Activated naive CD8-positive, alpha-beta T cell treated with anti-CD3 and anti-CD28 coated beads for 36 hours (primary cell): ENCODE data around the gene GNB1L. TPM values are rescaled to one million over a fixed set of nuclear protein-coding genes. Genes with fewer than 3 reads are reported as not detected.

Experiments
- DNase-seq: peaks from one replicate; pipeline ENCODE4 v3.0.0; 2021
- H3K27ac Mint-ChIP-seq: one replicate; pipeline ENCODE4 v1.8.0; 2022; ENCODE audit warnings: mild to moderate bottlenecking, moderate library complexity, mixed read lengths
- H3K27me3 Mint-ChIP-seq: one replicate; pipeline ENCODE4 v1.8.0; 2022; ENCODE audit warnings: mild to moderate bottlenecking, mixed read lengths
- H3K36me3 Mint-ChIP-seq: one replicate; pipeline ENCODE4 v1.8.0; 2021; ENCODE audit warnings: mild to moderate bottlenecking, mixed read lengths
- H3K4me1 Mint-ChIP-seq: one replicate; pipeline ENCODE4 v1.8.0; 2021; ENCODE audit warnings: mixed read lengths
- H3K4me3 Mint-ChIP-seq: one replicate; pipeline ENCODE4 v1.8.0; 2022; ENCODE audit warnings: mild to moderate bottlenecking, moderate library complexity, mixed read lengths
- H3K9me3 Mint-ChIP-seq: one replicate; pipeline ENCODE4 v1.8.0; 2022; ENCODE audit warnings: mixed read lengths
- total RNA-seq, 2 experiments: library from RNA; stranded (reverse); gene quantifications; one replicate each; pipeline ENCODE4 v1.2.3, GENCODE V29; 2021

Gene GNB1L
- total RNA-seq, 2 experiments from 2014 or later, result 14.5 TPM

- H3K4me1 Mint-ChIP-seq, result peaks cover 4% of the 10 kb centered on the region
- H3K4me3 Mint-ChIP-seq, result no peak overlapping the region
- no peaks in the 10 kb centered on the region for H3K27me3 Mint-ChIP-seq
- H3K27ac Mint-ChIP-seq, result no peak overlapping the region
- DNase-seq, result no peak
- no peaks in the 10 kb centered on the region for H3K9me3 Mint-ChIP-seq
- H3K36me3 Mint-ChIP-seq, result no peaks in the 10 kb centered on the region
Observed at GRCh38 chr22:19873960-19874306, 19.3 kb upstream of the GNB1L start.

- DNase-seq, result no peak
- Mint-ChIP-seq H3K9me3 (no peaks in the 10 kb centered on the region), H3K4me3 (no peak overlapping the region), H3K36me3 (no peaks in the 10 kb centered on the region), H3K27ac (no peak overlapping the region), H3K4me1 (peaks cover 4% of the 10 kb centered on the region), H3K27me3 (no peaks in the 10 kb centered on the region)
Observed at GRCh38 chr22:19873138-19873959, 18.7 kb upstream of the GNB1L start.

DNA sequence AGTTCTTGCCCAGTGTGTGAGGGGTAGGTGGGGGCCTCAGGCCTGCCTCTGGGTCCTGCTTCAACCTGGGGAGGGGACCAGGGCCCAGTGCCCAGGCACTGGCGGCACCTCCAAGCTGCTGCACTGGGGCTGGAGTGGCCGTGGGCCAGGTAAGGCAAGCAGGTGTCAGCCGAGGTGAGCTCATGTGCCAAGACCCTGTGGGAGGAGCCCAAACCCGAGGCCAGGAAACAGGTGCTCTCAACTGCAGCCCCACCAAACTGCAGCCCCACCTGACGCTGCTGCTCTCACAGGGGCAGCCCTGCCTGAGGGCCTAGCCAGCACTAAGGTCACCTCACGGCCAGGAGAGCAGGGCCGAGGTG lies 18.1 kb upstream of the GNB1L start:
- Mint-ChIP-seq H3K4me1 (peaks cover 4% of the 10 kb centered on the region), H3K36me3 (no peaks in the 10 kb centered on the region), H3K27ac (no peak overlapping the region), H3K27me3 (no peaks in the 10 kb centered on the region), H3K4me3 (no peak overlapping the region), H3K9me3 (no peaks in the 10 kb centered on the region)
- no peak for DNase-seq

DNA sequence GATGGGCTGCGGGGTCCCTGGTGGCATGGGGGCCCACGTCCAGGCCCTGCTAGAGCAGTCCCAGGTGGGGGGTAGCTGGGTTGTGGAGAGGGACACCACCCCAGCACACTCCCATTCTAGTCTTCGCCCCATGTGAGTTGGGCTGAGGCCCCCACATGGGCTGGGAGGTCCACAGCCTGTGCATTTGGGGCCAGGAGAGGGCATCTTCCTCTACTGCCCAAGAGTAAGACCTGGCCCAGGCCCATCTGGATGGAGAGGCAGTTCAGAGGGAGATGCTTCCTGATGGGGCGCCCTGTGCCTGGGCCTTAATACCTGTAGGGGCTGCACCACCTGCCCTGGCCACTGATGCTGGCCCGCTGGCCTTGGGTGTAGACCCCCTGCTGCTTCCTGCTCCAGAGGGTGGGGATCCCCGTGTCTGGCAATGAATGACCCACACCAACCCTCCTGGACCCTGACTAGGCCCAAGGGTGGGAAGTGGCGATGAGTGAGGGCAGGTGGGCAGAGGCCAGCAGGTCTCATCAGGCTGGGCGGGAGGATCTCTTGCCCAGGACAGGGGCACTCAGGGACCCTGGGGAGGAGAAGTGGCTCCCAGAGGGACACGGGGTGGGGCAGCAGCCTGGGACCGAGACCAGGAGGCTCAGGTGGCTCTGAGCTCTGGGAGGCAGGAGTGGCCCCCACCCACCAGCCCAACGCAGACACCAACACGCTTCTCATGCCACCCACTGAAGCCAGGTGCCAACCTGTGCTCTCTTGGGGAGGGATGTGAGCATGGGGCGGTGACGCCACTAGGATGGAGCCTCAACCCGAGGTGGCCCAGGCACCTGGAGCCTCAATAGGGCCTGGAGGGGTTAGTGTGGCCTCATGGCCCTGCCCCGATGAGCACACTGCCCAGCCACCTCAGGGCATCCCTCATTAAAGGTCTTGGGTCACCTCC lies 17.4 kb upstream of the GNB1L start:
- Mint-ChIP-seq H3K27ac (no peak overlapping the region), H3K36me3 (no peaks in the 10 kb centered on the region), H3K4me1 (peaks cover 4% of the 10 kb centered on the region), H3K9me3 (no peaks in the 10 kb centered on the region), H3K4me3 (no peak overlapping the region), H3K27me3 (no peaks in the 10 kb centered on the region)
- no peak for DNase-seq

GRCh38 chr22:19871023-19871844 lies 16.6 kb upstream of the GNB1L start:
- H3K27ac Mint-ChIP-seq, result no peak overlapping the region
- no peaks in the 10 kb centered on the region for H3K9me3 Mint-ChIP-seq
- no peak for DNase-seq

DNA sequence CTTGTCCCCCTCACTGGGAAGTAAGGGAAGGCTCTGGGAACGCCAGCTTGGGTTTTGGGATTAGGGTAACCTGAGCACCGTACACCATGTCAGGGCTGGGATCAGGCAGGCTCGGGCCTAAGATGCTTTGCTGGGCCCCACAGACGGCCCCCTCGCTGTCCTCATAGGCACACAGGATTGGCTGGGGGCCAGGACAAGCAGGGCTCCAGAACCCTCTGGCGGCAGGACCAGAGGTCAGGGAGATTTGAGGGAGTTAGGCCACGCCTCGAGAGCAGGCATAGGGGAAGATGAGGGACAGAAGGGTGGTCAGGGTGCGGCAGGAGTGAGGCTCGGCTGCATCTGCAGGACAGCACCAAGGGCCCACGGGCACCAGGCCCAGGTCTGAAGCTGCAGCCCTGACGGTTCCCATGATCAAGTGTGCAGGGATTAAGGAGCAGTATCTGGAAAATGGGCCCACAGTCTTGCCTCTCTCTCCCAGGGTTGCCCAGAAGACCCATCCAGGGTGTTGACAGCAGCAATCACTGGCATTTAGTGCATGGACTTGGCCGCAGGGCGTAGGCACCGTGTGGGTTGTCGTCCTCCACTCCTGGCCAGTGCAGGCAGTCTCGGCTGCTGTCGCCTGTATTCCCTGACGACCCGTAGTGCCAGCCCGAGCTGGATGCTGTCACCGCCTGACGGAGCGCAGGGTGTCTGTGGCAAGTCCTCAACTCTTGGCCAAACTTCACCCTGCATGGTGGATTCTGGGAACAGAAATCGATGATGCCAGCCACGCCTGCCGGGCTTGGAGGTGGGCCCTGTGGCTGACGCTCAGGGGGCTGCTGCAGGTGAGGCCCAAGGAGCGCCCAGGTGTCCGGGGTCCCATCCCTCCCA lies 15.7 kb upstream of the GNB1L start:
- H3K27me3 Mint-ChIP-seq, result no peaks in the 10 kb centered on the region
- H3K36me3 Mint-ChIP-seq, result no peaks in the 10 kb centered on the region
- H3K4me1 Mint-ChIP-seq, result peaks cover 4% of the 10 kb centered on the region
- H3K27ac Mint-ChIP-seq, result no peak overlapping the region
- no peaks in the 10 kb centered on the region for H3K9me3 Mint-ChIP-seq
- DNase-seq, result no peak
- no peak overlapping the region for H3K4me3 Mint-ChIP-seq

More at GRCh38 chr22:19871023-19871844, 16.6 kb upstream of the GNB1L start:
- Mint-ChIP-seq H3K27me3 (no peaks in the 10 kb centered on the region), H3K4me3 (no peak overlapping the region), H3K36me3 (no peaks in the 10 kb centered on the region), H3K4me1 (peaks cover 4% of the 10 kb centered on the region)

DNA sequence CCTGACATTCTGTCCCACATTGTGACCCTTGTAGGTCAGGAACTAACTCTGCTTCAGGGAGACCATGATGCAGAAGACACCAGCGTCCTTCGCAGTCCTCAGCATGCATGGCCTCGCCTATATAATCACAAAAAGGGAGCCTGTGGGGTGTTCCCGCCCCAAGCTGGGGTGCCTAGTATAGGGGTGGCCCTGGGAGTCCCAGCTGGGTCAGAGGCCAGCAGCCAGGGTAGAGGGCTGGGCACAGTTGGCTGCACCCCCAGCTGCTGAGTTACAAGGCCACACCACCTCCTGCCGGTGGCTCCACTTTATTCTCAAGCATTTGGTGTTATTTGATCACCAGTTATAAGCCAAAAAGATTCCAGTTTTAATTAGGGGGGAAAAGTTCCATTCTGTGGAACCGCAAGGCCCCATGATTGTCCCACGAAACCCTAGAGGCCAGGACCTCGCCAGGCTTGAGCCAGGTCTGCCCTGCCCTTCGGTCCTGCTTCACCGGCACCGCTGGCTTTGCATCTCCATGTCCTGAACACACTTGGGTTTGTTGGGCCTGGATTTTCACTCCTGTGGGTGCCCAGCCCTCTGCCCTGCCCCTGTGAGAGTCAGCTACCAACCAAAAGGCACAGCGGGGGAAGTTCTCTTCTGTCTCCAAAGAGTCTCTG lies 15.0 kb upstream of the GNB1L start:
- Mint-ChIP-seq H3K27ac (no peak overlapping the region), H3K27me3 (no peaks in the 10 kb centered on the region), H3K36me3 (no peaks in the 10 kb centered on the region), H3K4me3 (no peak overlapping the region), H3K4me1 (peaks cover 4% of the 10 kb centered on the region), H3K9me3 (no peaks in the 10 kb centered on the region)
- no peak for DNase-seq

GRCh38 chr22:19868773-19869471 lies 14.2 kb upstream of the GNB1L start:
- Mint-ChIP-seq H3K4me1 (no peaks in the 10 kb centered on the region), H3K27me3 (no peaks in the 10 kb centered on the region), H3K9me3 (no peaks in the 10 kb centered on the region), H3K36me3 (no peaks in the 10 kb centered on the region), H3K4me3 (no peak overlapping the region), H3K27ac (no peak overlapping the region)
- DNase-seq, result no peak

DNA sequence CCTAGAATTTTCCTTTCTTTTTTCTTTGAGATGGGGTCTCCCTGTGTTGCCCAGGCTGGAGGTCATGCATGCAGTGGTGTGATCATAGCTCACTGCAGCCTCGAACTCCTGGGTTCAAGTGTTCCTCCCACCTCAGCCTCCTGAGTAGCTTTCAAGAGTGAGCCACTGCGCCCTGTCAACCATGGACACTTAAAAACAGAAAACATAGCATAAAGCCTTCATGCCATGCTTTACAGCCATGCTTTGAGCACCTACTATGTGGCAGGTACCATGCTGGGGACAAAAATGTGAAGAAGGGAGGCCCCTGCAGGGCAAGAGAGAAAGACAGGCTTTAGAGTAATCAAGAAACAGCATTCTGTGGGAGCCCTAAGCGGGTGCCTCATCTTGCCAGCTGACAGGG lies 13.7 kb upstream of the GNB1L start:
- no peak for DNase-seq
- no peak overlapping the region for H3K4me3 Mint-ChIP-seq
- H3K9me3 Mint-ChIP-seq, result no peaks in the 10 kb centered on the region
- H3K27ac Mint-ChIP-seq, result no peak overlapping the region
- no peaks in the 10 kb centered on the region for H3K27me3 Mint-ChIP-seq
- no peaks in the 10 kb centered on the region for H3K4me1 Mint-ChIP-seq
- no peaks in the 10 kb centered on the region for H3K36me3 Mint-ChIP-seq

GRCh38 chr22:19867617-19868016 lies 12.9 kb upstream of the GNB1L start:
- H3K27ac Mint-ChIP-seq, result no peak overlapping the region
- H3K4me3 Mint-ChIP-seq, result no peak overlapping the region
- no peaks in the 10 kb centered on the region for H3K27me3 Mint-ChIP-seq
- DNase-seq, result no peak
- no peaks in the 10 kb centered on the region for H3K36me3 Mint-ChIP-seq
- H3K4me1 Mint-ChIP-seq, result no peaks in the 10 kb centered on the region
- H3K9me3 Mint-ChIP-seq, result no peaks in the 10 kb centered on the region

- H3K36me3 Mint-ChIP-seq, result no peaks in the 10 kb centered on the region
- H3K27ac Mint-ChIP-seq, result no peak overlapping the region
- H3K4me1 Mint-ChIP-seq, result no peaks in the 10 kb centered on the region
- no peaks in the 10 kb centered on the region for H3K9me3 Mint-ChIP-seq
- no peak for DNase-seq
- no peaks in the 10 kb centered on the region for H3K27me3 Mint-ChIP-seq
- no peak overlapping the region for H3K4me3 Mint-ChIP-seq
Observed at GRCh38 chr22:19866665-19867009, 12.0 kb upstream of the GNB1L start.

- no peaks in the 10 kb centered on the region for H3K9me3 Mint-ChIP-seq
- H3K36me3 Mint-ChIP-seq, result no peaks in the 10 kb centered on the region
- H3K27ac Mint-ChIP-seq, result no peak overlapping the region
- no peaks in the 10 kb centered on the region for H3K4me1 Mint-ChIP-seq
- no peaks in the 10 kb centered on the region for H3K27me3 Mint-ChIP-seq
- H3K4me3 Mint-ChIP-seq, result no peak overlapping the region
- no peak for DNase-seq
Observed at GRCh38 chr22:19865141-19865829, 10.6 kb upstream of the GNB1L start.

DNA sequence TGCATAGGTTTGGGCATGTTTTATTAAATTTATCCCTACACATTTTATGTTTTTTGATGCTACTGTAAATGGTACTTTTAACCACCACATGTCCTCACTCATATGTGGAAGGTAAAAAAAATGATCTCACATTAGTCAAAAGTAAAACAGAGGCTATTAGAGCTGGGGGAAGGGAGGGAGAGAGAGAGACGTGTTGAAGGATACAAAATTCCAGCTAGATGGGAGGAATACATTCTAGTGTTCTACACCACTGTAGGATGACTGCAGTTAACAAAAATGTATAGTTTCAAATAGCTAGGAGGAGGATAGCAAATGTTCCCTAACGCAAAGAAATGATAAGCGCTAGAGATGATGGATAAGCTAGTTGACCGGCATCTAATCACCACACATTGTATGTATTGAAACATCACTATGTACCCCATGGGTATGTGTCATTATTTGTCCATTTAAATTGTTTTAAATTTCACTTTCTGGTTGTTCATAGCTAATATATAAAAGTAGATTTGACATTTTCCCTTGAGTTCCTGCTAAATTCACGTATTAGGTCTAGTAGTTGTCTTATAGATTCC lies 9.9 kb upstream of the GNB1L start:
- no peak overlapping the region for H3K27ac Mint-ChIP-seq
- no peaks in the 10 kb centered on the region for H3K9me3 Mint-ChIP-seq
- no peak overlapping the region for H3K4me3 Mint-ChIP-seq
- DNase-seq, result no peak
- H3K27me3 Mint-ChIP-seq, result no peaks in the 10 kb centered on the region
- H3K36me3 Mint-ChIP-seq, result no peaks in the 10 kb centered on the region
- no peaks in the 10 kb centered on the region for H3K4me1 Mint-ChIP-seq
